Stimulated activated CD4-positive, alpha-beta T cell treated with anti-CD3 and anti-CD28 coated beads, Interleukin-15, amount 100 ng/mL, for 24 hours (primary cell): ENCODE data around the gene LNPK.
"Not testable (repeated sequence)": the region's sequence is repeated elsewhere in the genome, so short reads cannot be mapped to it uniquely, and the experiment has no call there.

Experiments
- DNase-seq: peaks from one replicate; pipeline ENCODE4 v3.0.0-alpha.2; 2020

The LNPK gene

DNA sequence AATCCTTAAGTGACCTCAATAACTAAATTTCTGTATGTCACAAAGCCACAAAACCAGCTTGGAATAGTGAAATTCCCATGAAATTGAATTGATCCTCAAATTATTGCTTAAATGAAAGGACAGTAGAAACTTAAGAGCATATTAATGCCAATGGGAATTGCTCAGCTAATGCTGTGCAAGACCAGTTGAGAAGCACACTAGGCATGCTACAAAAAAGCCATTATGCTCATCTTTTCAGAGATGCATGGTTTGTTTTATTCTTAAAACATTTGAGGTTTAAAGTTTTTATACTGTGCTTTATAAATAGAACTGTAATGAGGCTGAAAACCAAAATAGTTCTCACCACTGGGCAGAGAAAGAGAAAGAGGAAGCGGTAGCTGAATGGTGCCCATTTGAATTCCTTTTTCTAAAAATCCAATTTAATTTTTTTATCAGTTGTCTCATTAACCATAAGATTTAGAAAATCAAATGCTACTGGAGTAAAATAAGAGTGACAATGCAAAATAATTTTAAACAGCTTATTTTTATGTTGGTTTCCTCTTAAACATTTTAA lies 98.6 kb downstream of the LNPK start:
- DNase-seq: no peak

DNA sequence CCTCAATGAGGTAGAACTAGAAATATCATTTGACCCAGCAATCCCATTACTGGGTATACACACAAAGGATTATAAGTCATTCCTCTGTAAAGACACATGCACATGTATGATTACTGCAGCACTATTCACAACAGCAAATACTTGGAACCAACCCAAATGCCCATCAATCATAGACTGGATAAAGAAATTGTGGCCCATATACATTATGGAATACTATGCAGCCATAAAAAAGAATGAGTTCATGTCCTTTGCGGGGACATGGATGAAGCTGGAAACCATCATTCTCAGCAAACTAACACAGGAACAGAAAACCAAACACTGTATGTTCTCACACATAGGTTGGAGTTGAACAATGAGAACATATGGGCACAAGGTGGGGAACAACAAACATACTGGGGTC lies 106.1 kb downstream of the LNPK start:
- DNase-seq: not testable (repeated sequence)

DNA sequence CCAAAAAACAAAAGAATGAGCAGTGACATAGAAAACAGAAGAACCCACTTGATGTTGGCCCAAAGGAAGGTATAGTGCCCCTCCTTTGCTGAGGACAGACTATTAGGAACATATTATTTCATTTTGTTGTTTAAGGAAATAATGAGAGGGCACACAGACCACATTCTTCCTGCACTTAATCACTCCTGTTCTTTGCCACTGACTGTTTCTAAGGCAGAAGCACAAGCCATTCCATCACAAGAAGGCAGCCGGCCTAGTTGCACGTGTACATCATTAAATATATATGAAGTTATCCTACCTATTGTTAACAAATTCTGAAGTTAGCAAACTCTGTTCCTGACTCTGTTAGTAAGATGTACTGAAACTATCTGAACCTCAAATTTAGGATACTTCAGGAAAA lies 110.0 kb downstream of the LNPK start:
- no peak for DNase-seq

DNA sequence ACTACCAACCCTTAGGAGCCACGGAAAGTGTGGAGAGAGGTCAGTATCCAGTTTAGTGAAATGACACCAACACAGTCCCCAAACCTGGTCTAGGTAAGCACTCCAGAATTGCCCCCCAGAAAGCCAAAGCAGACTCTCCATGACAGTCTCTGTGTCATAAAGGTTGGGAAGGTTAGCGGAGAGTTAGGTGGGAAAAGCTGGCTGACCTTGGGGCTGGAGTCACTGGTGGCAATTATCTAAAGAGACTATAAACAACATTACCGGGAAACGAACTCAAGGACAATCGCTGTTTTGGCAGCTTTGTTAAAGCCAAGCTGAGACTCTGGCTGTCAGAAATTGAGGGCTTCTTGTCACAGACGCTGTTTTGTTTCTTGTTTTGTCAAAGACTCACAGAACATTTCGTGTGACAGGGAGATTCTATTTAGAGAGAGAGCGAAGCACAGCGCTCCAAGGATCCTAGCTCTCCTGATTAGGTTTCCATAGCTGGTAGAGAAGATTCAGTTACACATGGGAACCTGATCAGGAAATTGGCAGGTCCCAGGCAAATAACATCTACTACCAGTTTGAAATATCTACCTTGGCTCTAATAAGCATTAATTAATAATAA lies 111.3 kb downstream of the LNPK start:
- DNase-seq: no peak

DNA sequence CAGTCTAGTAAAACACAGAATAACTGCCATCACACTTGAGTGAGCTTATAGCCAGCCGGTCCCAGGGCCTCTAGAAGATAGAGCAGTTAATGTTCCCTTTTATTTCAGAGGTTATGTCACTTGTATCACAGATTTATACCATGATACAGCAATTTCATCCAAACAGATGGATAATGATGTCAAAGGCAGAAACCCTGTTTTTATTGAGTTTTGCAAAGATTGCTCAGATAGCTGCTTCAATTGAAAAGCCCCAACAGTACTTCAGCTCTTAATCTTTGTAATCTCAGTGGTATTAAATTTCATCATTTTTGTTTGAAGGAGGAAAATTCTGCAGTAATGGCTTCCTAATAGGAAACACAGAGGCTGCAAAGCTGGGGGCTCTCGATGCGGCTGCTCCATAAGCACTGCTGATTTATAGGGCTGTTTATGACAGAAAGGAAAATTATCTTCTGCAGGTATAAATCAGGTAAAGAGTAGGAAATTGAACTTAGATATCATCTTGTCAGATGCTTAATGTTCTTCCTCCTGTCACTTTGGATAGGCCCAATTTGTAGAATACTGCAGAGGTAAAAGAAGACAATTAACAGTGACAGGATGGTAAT lies 112.3 kb downstream of the LNPK start:
- no peak for DNase-seq

DNA sequence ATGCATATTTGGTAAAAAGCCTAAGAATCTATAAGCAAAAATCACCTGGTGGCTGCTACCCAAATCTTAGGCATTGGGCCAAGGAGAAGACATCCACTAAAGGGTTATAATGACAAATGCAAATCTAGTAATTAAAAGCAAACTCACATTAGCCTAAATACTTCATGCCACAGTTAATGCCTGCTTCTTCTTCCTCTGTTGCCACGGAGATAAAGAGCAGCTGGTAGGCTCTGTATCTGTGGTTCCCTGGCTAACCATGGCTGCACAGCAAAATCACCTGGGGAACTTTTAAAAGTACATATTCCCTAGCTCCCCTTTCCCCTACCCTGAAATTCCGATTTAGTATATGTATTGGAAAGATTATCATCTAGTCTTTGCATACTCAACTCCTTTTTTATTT lies 114.3 kb downstream of the LNPK start:
- DNase-seq: no peak

DNA sequence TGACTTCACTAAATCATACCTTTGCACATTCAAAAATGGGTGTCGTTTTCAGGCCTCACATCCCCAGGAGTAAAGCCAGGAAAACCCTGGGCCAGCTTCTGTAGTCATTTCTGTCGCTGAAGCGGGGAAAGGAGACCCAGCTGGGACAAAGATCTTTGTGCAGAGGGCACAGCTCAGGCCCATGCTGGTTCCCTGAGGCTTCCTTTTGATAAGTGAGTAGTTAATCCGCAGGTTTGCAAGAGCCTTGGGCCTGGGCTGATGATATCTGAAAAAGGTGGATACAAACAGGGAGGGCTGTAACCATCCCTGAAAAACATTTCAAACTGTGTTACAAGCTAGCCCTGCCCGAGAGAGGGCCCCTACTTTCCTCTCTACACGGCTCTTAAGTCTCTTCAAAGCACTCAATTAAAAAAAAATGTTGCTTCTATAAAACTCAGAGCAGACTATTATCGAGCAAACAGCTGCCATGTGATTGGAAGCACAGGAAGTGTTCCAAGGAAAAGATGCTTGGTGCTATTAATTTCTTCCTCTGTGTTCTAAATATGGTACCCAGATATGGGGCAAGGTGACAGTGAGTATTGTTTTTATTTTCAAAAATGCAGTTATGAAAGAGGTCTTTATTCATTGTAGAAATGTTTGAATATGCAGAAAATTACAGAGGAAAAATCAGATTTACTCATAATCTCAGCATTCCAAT lies 117.2 kb downstream of the LNPK start:
- DNase-seq: no peak

DNA sequence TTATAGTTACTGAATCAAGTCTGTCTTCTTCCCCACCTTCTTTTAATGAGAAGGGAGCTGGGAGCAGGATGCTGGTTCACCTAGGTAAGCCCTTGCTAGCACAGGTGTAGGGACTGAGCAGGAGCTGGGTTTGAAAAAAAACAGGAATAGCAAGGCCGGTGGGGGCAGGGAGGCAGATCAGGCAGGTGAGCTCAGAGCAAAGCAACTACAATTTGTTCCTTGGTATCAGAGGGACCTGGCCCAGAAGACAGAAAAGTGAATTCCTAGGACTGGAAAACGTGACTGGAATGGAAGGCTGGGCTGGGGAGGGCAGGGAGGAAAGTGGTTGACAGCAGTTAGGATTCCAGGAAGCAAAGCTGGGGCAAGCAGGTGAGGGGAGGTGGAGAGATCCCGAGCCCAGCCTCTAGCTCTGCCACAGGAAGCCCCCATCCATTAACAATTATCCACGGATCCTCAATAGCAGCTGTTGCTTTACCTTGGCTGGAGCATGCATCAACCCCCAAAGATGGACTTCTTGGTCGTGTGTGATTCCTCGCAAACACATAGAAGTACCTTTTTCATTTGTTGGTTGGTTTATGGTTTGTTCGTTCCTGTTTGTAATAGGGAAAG lies 118.4 kb downstream of the LNPK start:
- DNase-seq: no peak

DNA sequence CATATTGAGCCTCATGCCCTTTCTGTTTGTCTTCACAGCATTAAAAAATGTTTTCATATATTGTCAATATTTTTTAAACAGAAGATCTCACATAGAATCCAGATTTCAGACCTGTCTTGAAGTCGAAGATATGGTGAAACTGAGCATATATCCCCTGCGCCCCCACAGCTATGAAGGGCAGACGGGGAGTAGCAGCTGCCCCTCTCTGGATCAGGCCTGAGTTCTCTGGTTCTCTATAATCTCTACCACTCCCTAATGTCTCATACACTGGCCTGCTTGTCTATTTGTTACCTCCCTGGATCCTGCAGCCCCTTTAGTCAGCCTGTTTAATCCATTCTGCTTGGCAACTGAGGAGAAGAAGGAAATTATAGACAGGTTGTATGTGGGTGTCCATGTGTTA lies 122.4 kb downstream of the LNPK start:
- DNase-seq: no peak

DNA sequence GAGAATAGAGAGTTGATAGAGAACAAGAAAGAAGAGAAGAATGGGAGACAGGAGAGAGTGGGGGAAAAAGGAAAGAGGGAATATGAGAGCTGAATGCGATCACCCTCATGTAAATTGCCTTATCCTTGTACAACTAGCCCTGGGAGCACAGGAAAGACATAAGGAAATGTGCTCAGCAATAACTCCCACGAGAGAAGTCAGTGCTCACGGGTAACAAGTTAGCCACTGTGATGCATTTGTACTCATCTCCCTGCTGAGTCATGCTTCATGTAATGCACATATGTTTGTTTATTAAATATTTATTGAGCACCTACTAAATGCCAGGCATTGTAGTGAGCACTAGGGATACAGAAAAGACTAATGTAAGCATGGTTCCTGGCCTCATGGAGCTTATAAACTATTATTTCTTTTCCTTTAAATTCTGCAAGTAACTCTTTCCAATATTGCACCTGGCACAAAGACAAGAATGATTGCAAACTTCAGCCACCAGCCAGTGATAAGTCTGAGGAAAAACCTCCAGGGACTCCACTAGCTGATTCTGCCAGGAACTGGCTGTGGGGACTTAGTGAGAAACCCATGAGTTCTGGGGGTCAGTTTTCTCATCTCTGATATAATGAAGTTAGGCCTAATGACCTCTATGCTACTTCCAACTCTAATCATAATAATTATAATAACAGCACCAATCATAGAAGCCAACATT lies 124.1 kb downstream of the LNPK start:
- DNase-seq: no peak

DNA sequence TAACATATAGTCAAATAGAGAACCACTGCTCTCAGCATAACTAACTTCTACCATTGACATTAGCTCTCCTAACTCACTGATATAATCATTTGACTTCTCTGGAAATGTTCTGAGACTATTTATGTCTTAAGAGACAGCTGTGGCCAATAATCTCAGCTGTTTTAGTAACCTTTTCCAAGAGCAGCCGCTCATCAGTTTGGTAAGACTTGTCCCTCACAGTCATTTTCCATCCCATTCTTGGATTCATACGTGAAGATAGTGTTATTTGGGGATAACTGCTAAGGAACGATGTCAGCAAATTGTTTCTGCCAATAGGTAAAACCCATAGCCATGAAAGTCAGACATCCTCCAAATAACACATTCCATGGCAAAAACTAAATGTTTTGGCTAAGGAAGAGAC lies 127.8 kb downstream of the LNPK start:
- DNase-seq: no peak
